ENCODE measurements around the gene RPS3A.
"Not testable (repeated sequence)": the region's sequence is repeated elsewhere in the genome, so short reads cannot be mapped to it uniquely, and the experiment has no call there.

RPS3A gene

GRCh38 chr4:151114338-151114737 lies 14.9 kb downstream of the RPS3A start:
- TF ChIP-seq ZFX (IDR thresholded peaks at IDR 0.05; ENCODE audit: borderline replicate concordance) (no peak), CTCF (IDR thresholded peaks at IDR 0.05) (no peak)
- no peak overlapping the region for H3K27ac ChIP-seq

DNA sequence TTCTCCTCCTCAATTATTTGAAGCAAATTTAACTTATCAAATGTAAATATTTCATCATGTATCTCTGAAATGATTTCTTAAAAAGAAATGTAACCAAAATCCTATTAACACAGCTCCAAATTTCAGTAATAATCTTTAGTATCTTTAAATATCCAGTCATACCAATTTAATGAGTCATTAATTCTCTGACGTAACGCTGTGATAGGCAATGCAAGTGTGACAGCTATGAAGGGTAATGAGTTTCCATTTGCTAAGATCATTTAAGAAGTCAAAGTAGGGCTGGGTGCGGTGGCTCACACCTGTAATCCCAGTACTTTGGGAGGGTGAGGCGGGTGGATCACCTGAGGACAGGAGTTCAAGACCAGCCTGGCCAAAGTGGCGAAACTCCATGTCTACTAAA lies 15.6 kb downstream of the RPS3A start:
- H3K27ac ChIP-seq, result no peak overlapping the region
- TF ChIP-seq ZFX (IDR thresholded peaks at IDR 0.05; ENCODE audit: borderline replicate concordance), result no peak
- TF ChIP-seq CTCF (IDR thresholded peaks at IDR 0.05), result no peak

GRCh38 chr4:151117371-151117962 lies 18.0 kb downstream of the RPS3A start:
- no peak overlapping the region for H3K27ac ChIP-seq
- TF ChIP-seq CTCF (IDR thresholded peaks at IDR 0.05), result peak; percentile 96
- no peak for TF ChIP-seq ZFX (IDR thresholded peaks at IDR 0.05; ENCODE audit: borderline replicate concordance)

DNA sequence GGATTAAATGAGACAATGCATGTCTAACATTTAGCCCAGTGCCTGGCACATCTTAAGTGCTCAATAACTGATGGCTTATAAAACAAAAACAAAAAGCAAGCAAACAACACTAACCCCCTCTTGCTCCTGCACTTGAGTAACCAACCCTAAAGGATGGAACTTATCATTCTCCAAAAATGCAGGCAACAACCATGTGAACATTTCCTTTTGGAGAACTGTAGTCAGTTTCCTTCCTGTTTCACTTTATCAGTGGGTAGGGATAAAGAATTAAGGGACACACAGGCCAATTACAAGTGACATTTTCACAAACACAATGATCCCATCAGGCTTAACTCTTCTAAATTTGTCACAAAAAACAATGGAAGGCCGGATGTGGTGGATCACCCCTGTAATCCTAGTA lies 30.4 kb downstream of the RPS3A start:
- H3K27ac ChIP-seq, result no peak overlapping the region
- TF ChIP-seq ZFX (IDR thresholded peaks at IDR 0.05; ENCODE audit: borderline replicate concordance) (no peak), CTCF (IDR thresholded peaks at IDR 0.05) (no peak)

- H3K27ac ChIP-seq, result no peak overlapping the region
- no peak for TF ChIP-seq CTCF (IDR thresholded peaks at IDR 0.05)
- TF ChIP-seq ZFX (IDR thresholded peaks at IDR 0.05; ENCODE audit: borderline replicate concordance), result no peak
Observed at GRCh38 chr4:151133311-151133710, 33.9 kb downstream of the RPS3A start.

- H3K27ac ChIP-seq, result not testable (repeated sequence)
Observed at GRCh38 chr4:151136048-151136447, 36.6 kb downstream of the RPS3A start.

DNA sequence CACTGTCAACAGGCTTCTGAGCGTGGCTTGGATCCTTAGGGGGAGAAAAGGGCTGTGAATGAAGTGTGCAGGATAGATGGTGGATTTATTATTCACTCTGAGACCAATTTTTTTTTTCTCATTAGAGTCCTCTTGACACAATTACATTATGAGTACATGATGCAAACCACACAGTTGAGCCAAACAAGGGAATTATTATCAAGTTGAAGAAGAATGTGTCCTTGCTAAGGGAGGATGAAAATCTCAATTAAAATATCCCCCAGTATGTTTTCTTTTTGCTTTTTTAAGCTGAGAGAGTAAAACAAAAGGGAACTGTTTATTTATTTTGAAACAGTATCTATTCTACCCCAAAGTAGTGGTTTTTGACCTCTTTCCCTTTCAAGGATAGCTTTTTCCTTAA lies 40.4 kb downstream of the RPS3A start:
- H3K27ac ChIP-seq, result no peak overlapping the region
- TF ChIP-seq ZFX (IDR thresholded peaks at IDR 0.05; ENCODE audit: borderline replicate concordance) (no peak), CTCF (IDR thresholded peaks at IDR 0.05) (no peak)

GRCh38 chr4:151142758-151143157 lies 43.3 kb downstream of the RPS3A start:
- TF ChIP-seq CTCF (IDR thresholded peaks at IDR 0.05) (no peak), ZFX (IDR thresholded peaks at IDR 0.05; ENCODE audit: borderline replicate concordance) (no peak)
- H3K27ac ChIP-seq, result no peak overlapping the region
